GM12801 (cell line): ENCODE results near the gene ZNF318.

Experiments
- TF ChIP-seq, protein P1 (sequence below): IDR thresholded peaks from one replicate; pipeline ENCODE4 v1.5.1; 2011; ENCODE audit warnings: control low read depth; ENCODE audit not compliant: insufficient read length; ENCODE audit errors: extremely low read depth

ZNF318 gene

GRCh38 chr6:43304882-43305281, 64.6 kb downstream of the ZNF318 start:
- TF ChIP-seq, protein P1, sequence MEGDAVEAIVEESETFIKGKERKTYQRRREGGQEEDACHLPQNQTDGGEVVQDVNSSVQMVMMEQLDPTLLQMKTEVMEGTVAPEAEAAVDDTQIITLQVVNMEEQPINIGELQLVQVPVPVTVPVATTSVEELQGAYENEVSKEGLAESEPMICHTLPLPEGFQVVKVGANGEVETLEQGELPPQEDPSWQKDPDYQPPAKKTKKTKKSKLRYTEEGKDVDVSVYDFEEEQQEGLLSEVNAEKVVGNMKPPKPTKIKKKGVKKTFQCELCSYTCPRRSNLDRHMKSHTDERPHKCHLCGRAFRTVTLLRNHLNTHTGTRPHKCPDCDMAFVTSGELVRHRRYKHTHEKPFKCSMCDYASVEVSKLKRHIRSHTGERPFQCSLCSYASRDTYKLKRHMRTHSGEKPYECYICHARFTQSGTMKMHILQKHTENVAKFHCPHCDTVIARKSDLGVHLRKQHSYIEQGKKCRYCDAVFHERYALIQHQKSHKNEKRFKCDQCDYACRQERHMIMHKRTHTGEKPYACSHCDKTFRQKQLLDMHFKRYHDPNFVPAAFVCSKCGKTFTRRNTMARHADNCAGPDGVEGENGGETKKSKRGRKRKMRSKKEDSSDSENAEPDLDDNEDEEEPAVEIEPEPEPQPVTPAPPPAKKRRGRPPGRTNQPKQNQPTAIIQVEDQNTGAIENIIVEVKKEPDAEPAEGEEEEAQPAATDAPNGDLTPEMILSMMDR, result no peak

DNA sequence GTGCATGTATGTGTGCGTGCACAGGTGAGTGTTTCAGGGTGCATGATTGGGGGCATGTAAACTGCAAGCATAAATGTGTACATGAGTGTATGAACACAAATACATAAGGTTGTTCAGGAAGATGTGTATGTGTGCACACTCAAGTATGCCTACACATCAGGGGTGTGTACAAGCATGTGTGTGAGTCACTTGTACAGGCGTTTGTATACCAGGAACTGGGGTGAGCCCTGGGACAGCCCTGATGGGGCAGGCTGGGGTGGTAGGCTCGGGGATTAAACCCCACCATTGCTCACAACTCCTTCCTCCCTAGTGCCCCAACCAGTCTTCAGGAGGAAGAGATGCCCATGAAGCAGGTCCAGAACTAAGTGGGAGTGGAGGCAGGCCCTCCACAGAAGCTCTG, 65.1 kb downstream of the ZNF318 start:
- TF ChIP-seq, protein P1, result no peak

- TF ChIP-seq, protein P1, result no peak
These were observed 65.6 kb downstream of the ZNF318 start for GRCh38 chr6:43303751-43304331.

DNA sequence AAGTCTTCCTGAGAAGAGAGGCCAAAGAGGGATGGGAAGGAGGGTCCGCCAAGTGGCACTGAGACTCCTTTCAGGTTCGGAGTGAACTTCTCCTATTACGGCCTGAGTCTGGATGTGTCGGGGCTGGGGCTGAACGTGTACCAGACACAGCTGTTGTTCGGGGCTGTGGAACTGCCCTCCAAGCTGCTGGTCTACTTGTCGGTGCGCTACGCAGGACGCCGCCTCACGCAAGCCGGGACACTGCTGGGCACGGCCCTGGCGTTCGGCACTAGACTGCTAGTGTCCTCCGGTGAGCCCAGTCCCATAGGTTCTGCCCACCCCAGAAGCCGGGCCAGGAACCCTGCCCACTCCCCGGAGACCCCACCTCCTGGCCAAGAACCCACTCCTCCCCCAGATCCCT, 67.3 kb downstream of the ZNF318 start:
- TF ChIP-seq, protein P1, result no peak

GRCh38 chr6:43301081-43301870, 68.2 kb downstream of the ZNF318 start:
- TF ChIP-seq, protein P1, result no peak

DNA sequence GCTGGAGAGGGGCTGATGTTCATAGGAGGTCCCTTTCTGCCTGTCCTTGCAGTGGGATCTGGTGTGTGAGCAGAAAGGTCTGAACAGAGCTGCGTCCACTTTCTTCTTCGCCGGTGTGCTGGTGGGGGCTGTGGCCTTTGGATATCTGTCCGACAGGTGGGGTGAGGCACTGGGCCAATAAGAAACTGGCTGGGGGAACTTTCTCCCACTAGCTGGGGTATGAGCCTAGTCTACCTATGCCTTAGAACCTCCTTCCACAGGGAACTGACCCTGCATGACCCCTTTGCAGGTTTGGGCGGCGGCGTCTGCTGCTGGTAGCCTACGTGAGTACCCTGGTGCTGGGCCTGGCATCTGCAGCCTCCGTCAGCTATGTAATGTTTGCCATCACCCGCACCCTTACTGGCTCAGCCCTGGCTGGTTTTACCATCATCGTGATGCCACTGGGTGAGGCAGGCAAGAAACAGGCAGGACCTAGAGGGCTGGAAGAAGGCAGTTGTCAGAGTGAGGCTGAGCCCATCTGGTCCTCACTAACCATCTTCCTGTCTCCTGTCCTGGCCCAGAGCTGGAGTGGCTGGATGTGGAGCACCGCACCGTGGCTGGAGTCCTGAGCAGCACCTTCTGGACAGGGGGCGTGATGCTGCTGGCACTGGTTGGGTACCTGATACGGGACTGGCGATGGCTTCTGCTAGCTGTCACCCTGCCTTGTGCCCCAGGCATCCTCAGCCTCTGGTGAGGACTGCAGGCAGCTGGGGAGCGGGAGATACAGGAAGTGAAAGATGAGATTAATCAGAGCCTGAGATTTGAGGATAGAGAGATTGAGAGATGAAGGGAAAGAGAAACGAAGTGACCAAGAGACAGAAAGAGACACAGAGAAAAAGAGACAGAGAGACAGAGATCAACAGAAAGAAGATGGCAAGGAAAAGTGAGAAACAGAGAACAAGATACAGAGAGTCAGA, 69.8 kb downstream of the ZNF318 start:
- TF ChIP-seq, protein P1, result no peak
